HL-60 (cell line): ENCODE data around the gene PGBD1.

Source experiments
- DNase-seq, 2 experiments: peaks; one replicate each; pipeline ENCODE4 v3.0.0-alpha.2; 2010 to 2020; ENCODE audit warnings: low read depth in 1 of 2, low spot score in 1 of 2
- H3K27ac ChIP-seq: fragments of 250-450 bp; sonication (Bioruptor Pico); replicated peaks from 2 replicates; pipeline ENCODE4 v1.5.1; 2020; ENCODE audit warnings: mild to moderate bottlenecking, moderate library complexity
- H3K27me3 ChIP-seq: fragments of 250-450 bp; sonication (Bioruptor Pico); 2 replicates; pipeline ENCODE4 v1.5.1; 2021; ENCODE audit warnings: mild to moderate bottlenecking, moderate library complexity; ENCODE audit not compliant: insufficient read depth, poor library complexity, severe bottlenecking
- H3K4me3 ChIP-seq: replicated peaks from 2 replicates; pipeline ENCODE4 v1.5.1; 2011; ENCODE audit warnings: mild to moderate bottlenecking, control low read depth, low read length; ENCODE audit not compliant: insufficient read depth
- GABPA ChIP-seq: IDR thresholded peaks from 2 replicates; pipeline ENCODE4 v1.6.1; 2012; ENCODE audit warnings: low read depth
- POLR2AphosphoS5 ChIP-seq: IDR thresholded peaks from 2 replicates; pipeline ENCODE4 v1.6.1; 2012; ENCODE audit warnings: low read depth
- SPI1 ChIP-seq: IDR thresholded peaks from 2 replicates; pipeline ENCODE4 v1.6.1; 2012; ENCODE audit warnings: low read depth, mild to moderate bottlenecking, borderline replicate concordance
- long read RNA-seq: library from polyadenylated mRNA; unstranded; transcript quantifications from one replicate; pipeline ENCODE4 v2.0.0, GENCODE V29; 2020
- TF ChIP-seq, protein P1 (sequence below): IDR thresholded peaks from one replicate; pipeline ENCODE4 v1.5.1; 2011; ENCODE audit warnings: low read length, control low read depth, inconsistent platforms; ENCODE audit not compliant: insufficient read depth
- TF ChIP-seq, protein P2 (sequence below): IDR thresholded peaks from 2 replicates; pipeline ENCODE4 v1.6.1; 2012; ENCODE audit warnings: low read depth; ENCODE audit not compliant: insufficient replicate concordance

PGBD1 gene, protein sequence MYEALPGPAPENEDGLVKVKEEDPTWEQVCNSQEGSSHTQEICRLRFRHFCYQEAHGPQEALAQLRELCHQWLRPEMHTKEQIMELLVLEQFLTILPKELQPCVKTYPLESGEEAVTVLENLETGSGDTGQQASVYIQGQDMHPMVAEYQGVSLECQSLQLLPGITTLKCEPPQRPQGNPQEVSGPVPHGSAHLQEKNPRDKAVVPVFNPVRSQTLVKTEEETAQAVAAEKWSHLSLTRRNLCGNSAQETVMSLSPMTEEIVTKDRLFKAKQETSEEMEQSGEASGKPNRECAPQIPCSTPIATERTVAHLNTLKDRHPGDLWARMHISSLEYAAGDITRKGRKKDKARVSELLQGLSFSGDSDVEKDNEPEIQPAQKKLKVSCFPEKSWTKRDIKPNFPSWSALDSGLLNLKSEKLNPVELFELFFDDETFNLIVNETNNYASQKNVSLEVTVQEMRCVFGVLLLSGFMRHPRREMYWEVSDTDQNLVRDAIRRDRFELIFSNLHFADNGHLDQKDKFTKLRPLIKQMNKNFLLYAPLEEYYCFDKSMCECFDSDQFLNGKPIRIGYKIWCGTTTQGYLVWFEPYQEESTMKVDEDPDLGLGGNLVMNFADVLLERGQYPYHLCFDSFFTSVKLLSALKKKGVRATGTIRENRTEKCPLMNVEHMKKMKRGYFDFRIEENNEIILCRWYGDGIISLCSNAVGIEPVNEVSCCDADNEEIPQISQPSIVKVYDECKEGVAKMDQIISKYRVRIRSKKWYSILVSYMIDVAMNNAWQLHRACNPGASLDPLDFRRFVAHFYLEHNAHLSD
- long read RNA-seq, partial matches to known transcripts, result 2 of 23 reads
- long read RNA-seq, other reads (novel, unspliced or antisense), result 21 of 23 reads

DNA sequence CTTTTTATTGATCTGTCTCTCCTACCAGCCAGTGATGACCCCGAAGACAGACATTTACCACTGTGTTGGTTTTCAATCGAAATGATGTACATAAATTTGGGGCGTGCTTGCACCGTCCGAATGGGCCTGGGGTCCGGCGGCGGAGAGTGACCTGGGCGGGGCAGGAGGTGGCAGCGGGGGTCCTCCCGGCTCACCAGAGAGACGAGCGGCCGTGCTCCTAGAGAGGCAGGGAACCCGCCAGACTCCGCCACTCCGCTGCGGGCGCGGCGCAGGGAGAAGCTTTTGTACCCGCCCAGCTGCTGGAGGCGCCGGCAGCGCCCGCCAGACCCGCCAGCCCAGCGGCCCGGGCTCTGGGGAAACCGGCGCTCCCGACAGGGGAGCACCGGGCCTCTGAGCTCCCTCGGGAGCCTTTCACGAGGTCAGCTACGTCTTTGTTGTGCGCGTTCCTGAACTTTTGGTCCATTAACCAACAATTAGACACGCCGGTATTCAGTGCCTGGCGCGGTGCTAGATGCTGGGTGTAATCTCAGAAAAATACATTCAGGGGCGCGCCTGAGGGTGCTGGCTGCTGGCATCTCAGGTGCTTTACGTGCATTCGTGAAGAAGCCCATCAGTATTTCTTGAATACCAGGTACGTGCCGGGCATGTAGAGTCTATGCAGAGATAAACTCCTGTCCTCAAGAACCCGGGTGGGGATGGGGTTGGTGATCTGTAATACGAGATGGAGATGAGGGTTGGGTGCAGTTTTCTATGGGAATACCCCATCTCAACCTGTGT, at the start of gene PGBD1:
Gene PGBD1, plus strand, starts transcription at position 285 of the 777 bp plus-strand sequence. CDS start 2,242 bp downstream, outside the sequence.
- Histone ChIP-seq H3K4me3 (peak within 1 kb of the TSS; percentile 66), H3K27me3 (no peaks in the 10 kb centered on the region), H3K27ac (peak within 1 kb of the TSS; percentile 29)
- TF ChIP-seq POLR2AphosphoS5, result no peak
- no peak for TF ChIP-seq SPI1
- TF ChIP-seq, protein P1, sequence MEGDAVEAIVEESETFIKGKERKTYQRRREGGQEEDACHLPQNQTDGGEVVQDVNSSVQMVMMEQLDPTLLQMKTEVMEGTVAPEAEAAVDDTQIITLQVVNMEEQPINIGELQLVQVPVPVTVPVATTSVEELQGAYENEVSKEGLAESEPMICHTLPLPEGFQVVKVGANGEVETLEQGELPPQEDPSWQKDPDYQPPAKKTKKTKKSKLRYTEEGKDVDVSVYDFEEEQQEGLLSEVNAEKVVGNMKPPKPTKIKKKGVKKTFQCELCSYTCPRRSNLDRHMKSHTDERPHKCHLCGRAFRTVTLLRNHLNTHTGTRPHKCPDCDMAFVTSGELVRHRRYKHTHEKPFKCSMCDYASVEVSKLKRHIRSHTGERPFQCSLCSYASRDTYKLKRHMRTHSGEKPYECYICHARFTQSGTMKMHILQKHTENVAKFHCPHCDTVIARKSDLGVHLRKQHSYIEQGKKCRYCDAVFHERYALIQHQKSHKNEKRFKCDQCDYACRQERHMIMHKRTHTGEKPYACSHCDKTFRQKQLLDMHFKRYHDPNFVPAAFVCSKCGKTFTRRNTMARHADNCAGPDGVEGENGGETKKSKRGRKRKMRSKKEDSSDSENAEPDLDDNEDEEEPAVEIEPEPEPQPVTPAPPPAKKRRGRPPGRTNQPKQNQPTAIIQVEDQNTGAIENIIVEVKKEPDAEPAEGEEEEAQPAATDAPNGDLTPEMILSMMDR, result no peak
- TF ChIP-seq, protein P2, sequence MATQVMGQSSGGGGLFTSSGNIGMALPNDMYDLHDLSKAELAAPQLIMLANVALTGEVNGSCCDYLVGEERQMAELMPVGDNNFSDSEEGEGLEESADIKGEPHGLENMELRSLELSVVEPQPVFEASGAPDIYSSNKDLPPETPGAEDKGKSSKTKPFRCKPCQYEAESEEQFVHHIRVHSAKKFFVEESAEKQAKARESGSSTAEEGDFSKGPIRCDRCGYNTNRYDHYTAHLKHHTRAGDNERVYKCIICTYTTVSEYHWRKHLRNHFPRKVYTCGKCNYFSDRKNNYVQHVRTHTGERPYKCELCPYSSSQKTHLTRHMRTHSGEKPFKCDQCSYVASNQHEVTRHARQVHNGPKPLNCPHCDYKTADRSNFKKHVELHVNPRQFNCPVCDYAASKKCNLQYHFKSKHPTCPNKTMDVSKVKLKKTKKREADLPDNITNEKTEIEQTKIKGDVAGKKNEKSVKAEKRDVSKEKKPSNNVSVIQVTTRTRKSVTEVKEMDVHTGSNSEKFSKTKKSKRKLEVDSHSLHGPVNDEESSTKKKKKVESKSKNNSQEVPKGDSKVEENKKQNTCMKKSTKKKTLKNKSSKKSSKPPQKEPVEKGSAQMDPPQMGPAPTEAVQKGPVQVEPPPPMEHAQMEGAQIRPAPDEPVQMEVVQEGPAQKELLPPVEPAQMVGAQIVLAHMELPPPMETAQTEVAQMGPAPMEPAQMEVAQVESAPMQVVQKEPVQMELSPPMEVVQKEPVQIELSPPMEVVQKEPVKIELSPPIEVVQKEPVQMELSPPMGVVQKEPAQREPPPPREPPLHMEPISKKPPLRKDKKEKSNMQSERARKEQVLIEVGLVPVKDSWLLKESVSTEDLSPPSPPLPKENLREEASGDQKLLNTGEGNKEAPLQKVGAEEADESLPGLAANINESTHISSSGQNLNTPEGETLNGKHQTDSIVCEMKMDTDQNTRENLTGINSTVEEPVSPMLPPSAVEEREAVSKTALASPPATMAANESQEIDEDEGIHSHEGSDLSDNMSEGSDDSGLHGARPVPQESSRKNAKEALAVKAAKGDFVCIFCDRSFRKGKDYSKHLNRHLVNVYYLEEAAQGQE, result no peak
- TF ChIP-seq GABPA, result no peak; the same call in 1 of the 2 replicates
- DNase-seq, result peak; percentile 32 to 76

DNA sequence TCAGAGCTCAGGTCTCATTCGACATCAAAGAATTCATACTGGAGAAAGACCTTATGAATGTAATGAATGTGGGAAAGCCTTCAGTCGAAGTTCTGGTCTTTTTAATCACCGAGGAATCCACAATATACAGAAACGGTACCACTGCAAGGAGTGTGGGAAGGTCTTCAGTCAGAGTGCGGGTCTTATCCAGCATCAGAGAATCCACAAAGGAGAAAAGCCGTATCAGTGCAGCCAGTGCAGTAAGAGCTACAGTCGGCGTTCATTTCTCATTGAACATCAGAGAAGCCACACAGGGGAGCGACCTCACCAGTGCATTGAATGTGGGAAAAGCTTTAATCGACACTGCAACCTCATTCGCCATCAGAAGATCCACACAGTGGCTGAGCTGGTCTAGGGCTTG, 48.6 kb upstream of the PGBD1 start:
- no peak overlapping the region for H3K4me3 ChIP-seq

More for the DNA sequence above, 48.6 kb upstream of the PGBD1 start:
- no peaks in the 10 kb centered on the region for H3K27me3 ChIP-seq
- DNase-seq, result no peak
- no peak overlapping the region for H3K27ac ChIP-seq
- TF ChIP-seq SPI1 (no peak), POLR2AphosphoS5 (no peak), GABPA (no peak)
- TF ChIP-seq, protein P1, result no peak
- TF ChIP-seq, protein P2, result no peak
